Sigmoid colon (tissue), 4 donors: ENCODE results near the gene PCSK9.

Experiments
- CTCF ChIP-seq, 4 experiments: fragments of 450-650 bp in 3 of 4; fragments of 200-600 bp in 1 of 4; IDR thresholded peaks; one replicate each; pipeline ENCODE4 v1.5.1; 2016 to 2019; ENCODE audit warnings: antibody characterized with exemption in 4 of 4, mild to moderate bottlenecking in 3 of 4, moderate library complexity in 2 of 4
- POLR2AphosphoS5 ChIP-seq, 4 donors: sonication (generic); formaldehyde crosslinking; IDR thresholded peaks; one replicate each; pipeline ENCODE4 v1.6.1; 2017; ENCODE audit warnings: antibody characterized with exemption in 4 of 4

DNA sequence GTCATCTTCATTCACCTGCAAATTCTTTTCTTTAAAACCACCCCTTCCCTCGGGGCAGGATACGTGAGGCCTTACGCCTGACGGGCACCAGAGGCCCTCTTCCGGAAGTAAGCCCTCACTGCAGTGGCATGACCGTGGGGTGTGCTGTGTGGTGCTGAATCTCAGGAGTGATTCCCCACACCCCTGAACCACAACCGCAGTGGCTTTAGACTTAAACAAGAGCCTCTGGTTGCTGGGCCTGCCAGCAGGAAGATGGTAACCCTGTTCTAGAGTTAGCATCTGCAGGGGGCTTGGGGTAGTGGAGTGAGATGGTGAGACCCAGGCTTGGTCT is 28.5 kb upstream of the PCSK9 start:
- TF ChIP-seq CTCF (IDR thresholded peaks at IDR 0.05) (no peak), POLR2AphosphoS5 (IDR thresholded peaks at IDR 0.05) (no peak)
